Bronchial epithelial cell (primary cell): ENCODE measurements around the gene STIM2. TPM values are rescaled to one million over a fixed set of nuclear protein-coding genes. Genes with fewer than 3 reads are reported as not detected.

Source experiments
- DNase-seq: peaks from one replicate; pipeline ENCODE4 v3.0.0-alpha.2; 2010; ENCODE audit warnings: low read depth
- FAIRE-seq: peaks from 2 replicates; lab custom pipeline; 2011; peaks lifted over from hg19 to GRCh38; lab: Jason Lieb, UNC
- H3K27me3 ChIP-seq: 2 replicates; pipeline ENCODE4 v1.5.1; 2011; ENCODE audit warnings: low read length; ENCODE audit not compliant: control insufficient read depth, insufficient read depth
- H3K36me3 ChIP-seq: 2 replicates; pipeline ENCODE4 v1.5.1; 2011; ENCODE audit warnings: low read length; ENCODE audit not compliant: control insufficient read depth, insufficient read depth
- H3K4me3 ChIP-seq: 2 replicates; pipeline ENCODE4 v1.5.1; 2011; ENCODE audit warnings: mild to moderate bottlenecking, low read depth, low read length, control low read depth
- total RNA-seq: library from RNA; depleted of rRNA; stranded (reverse); fragments of >200 nt; gene quantifications from 2 replicates; pipeline ENCODE4 v1.2.1, GENCODE V29; 2014
- TF ChIP-seq, protein P1 (sequence below): IDR thresholded peaks from 2 replicates; pipeline ENCODE4 v1.5.1; 2011; ENCODE audit warnings: mild to moderate bottlenecking, moderate library complexity, low read length, control low read depth, inconsistent platforms; ENCODE audit not compliant: insufficient read depth, severe bottlenecking

STIM2 gene
- total RNA-seq, 1 donor from 2014 or later = 7.6 TPM

DNA sequence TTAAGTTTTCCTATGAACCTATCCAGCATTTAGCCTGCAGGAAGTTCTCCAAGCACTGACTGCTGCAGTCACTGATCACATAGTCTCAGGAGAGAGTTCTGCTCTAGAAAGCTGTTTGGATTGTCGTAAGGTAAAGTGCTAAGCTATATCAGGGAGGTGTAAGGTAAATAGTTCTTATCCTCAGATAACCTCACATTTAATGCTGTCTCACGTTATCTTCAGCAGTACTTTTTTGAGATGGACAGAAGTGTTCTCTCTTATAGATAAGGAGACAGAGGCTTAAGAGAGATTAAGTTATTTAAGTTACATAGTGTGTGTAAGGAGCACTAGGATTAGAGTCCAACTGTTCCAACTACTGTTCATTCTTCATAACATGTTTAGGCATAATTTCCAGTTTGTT lies 77.9 kb downstream of the STIM2 start:
- Histone ChIP-seq H3K36me3 (no peaks in the 10 kb centered on the region), H3K4me3 (no peak overlapping the region), H3K27me3 (no peaks in the 10 kb centered on the region)
- FAIRE-seq = no peak
- no peak for DNase-seq
- TF ChIP-seq, protein P1, sequence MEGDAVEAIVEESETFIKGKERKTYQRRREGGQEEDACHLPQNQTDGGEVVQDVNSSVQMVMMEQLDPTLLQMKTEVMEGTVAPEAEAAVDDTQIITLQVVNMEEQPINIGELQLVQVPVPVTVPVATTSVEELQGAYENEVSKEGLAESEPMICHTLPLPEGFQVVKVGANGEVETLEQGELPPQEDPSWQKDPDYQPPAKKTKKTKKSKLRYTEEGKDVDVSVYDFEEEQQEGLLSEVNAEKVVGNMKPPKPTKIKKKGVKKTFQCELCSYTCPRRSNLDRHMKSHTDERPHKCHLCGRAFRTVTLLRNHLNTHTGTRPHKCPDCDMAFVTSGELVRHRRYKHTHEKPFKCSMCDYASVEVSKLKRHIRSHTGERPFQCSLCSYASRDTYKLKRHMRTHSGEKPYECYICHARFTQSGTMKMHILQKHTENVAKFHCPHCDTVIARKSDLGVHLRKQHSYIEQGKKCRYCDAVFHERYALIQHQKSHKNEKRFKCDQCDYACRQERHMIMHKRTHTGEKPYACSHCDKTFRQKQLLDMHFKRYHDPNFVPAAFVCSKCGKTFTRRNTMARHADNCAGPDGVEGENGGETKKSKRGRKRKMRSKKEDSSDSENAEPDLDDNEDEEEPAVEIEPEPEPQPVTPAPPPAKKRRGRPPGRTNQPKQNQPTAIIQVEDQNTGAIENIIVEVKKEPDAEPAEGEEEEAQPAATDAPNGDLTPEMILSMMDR = no peak

DNA sequence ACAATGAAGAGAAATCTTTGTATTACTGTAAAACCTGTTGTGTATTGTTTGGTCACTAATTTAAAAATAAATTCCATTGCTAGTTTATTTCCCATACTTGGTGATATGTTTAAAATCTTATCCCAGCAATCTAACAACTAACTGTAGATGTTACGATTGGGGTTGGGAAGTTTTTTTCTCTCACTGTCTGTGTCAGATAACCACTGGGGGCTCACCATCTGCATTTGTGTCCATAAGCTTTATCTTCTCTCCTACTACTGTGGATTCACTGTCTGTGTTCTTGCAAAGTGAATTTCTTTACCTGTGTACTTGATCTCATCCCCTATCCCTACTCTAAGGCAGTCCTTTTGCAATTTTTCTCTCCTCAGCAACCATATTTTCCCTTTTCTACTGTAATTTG lies 81.3 kb downstream of the STIM2 start:
- H3K27me3 ChIP-seq = no peaks in the 10 kb centered on the region
- H3K36me3 ChIP-seq = no peaks in the 10 kb centered on the region
- no peak for FAIRE-seq
- TF ChIP-seq, protein P1 = no peak
- no peak overlapping the region for H3K4me3 ChIP-seq
- no peak for DNase-seq

DNA sequence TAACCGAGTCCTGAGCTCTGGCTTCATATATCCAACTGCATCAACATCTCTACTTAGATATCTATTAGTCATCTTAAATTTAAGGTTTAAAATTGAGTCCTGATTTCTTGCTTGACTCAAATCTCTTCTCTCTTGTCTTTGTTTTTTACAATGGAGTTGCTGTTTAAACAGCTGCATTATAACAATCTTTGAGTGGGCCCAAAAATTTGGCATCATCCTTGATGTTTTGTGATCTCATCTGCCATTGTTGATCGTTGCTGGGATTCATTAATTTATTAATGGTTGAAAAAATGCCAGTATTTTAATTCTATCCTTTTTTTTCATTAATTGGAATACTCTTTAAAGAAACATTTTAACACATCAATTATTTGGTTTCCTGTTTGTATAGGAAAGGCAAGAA lies 82.2 kb downstream of the STIM2 start:
- FAIRE-seq = no peak
- H3K36me3 ChIP-seq = peaks cover 1% of the 10 kb centered on the region

DNA sequence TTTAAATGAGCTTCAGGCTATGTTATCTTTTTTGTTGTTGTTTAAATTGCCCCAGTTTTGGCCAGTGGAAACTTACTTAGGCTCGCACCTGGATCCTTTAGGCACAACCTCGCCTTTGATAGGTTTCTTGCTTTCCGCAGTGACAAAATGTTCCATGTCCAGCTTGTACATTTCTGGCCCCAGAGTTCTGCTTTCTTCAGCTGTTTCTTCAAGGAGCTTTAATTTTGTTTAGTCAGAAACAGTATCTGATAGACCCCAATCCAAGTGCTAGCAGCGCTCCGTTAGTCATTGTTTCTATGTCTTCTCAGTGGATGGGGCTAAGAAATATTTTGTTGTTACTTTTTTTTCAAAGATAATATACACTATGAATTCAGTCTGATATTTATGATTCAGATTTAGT lies 82.8 kb downstream of the STIM2 start:
- Histone ChIP-seq H3K36me3 (peaks cover 1% of the 10 kb centered on the region), H3K4me3 (no peak overlapping the region), H3K27me3 (no peaks in the 10 kb centered on the region)
- TF ChIP-seq, protein P1 = no peak
- no peak for DNase-seq
- FAIRE-seq = no peak

More for the DNA sequence above, 82.2 kb downstream of the STIM2 start:
- Histone ChIP-seq H3K4me3 (no peak overlapping the region), H3K27me3 (no peaks in the 10 kb centered on the region)
- no peak for DNase-seq
- TF ChIP-seq, protein P1 = no peak

DNA sequence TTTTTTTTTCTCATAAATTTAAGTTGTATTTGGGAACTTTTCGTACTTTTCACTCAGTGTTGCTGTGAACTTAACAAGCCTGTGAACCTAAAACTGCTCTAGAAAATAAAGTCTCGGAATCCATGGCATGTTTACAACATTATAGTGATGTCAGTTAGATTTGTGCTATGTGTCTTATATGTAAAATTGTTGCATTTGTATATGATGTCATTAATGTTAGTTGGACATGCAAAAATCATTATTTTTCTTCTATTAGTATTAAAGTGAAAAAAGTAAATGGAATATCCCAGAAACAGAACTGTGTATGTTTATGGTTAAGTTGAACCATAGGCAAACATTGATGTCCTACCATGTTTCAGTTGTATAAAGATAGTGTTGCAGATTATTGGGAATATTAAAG lies 85.2 kb downstream of the STIM2 start:
- no peak for DNase-seq
- Histone ChIP-seq H3K27me3 (no peaks in the 10 kb centered on the region), H3K36me3 (peaks cover 1% of the 10 kb centered on the region), H3K4me3 (no peak overlapping the region)
- TF ChIP-seq, protein P1 = no peak
- no peak for FAIRE-seq

DNA sequence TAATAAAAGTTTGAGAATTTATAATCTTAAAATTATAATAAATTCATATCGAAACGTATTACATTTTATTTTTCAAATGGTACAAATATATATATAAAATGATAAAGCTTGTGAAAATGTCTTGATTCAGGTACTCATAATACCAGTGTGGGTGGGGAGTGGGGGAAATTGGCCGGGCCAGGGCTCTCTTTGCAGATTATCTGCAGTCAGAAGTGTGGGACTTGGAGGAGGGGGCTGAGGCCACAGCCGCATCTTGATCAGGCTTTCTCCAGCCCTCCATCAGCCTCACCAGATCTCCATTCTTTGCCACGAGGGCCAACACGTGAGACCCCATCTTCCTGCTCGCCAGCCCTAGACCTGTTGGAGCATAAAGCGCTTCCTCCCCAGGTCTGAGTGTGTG lies 86.7 kb downstream of the STIM2 start:
- TF ChIP-seq, protein P1 = no peak
- Histone ChIP-seq H3K4me3 (no peak overlapping the region), H3K36me3 (peaks cover 1% of the 10 kb centered on the region), H3K27me3 (no peaks in the 10 kb centered on the region)
- DNase-seq (no peak), FAIRE-seq (no peak)
